BE2C (cell line): ENCODE results near the gene CPLANE1.
A peak's percentile ranks its signal among the peaks of the same experiment; 100 is the strongest.

Source experiments
- DNase-seq: peaks from one replicate; pipeline ENCODE4 v3.0.0-alpha.2; 2020
- H3K27me3 ChIP-seq: fragments of 250-450 bp; sonication (Bioruptor Pico); 2 replicates; pipeline ENCODE4 v1.5.1; 2020; ENCODE audit warnings: mild to moderate bottlenecking
- H3K36me3 ChIP-seq: fragments of 250-450 bp; sonication (Bioruptor Pico); 2 replicates; pipeline ENCODE4 v1.5.1; 2020; ENCODE audit warnings: mild to moderate bottlenecking
- H3K4me1 ChIP-seq: fragments of 250-450 bp; sonication (Bioruptor Pico); 2 replicates; pipeline ENCODE4 v1.5.1; 2020
- H3K4me3 ChIP-seq: 2 replicates; pipeline ENCODE4 v1.5.1; 2011; ENCODE audit warnings: low read depth, low read length
- H3K9me3 ChIP-seq: fragments of 250-450 bp; sonication (Bioruptor Pico); 2 replicates; pipeline ENCODE4 v1.5.1; 2020
- CTCF ChIP-seq: IDR thresholded peaks from 2 replicates; pipeline ENCODE4 v1.5.1; 2012; ENCODE audit warnings: mild to moderate bottlenecking, low read depth, low read length

Gene CPLANE1

GRCh38 chr5:37254581-37254980, 5.4 kb upstream of the CPLANE1 start:
- Histone ChIP-seq H3K4me1 (no peaks in the 10 kb centered on the region; the same call in 1 of the 2 replicates), H3K4me3 (no peak overlapping the region), H3K36me3 (no peaks in the 10 kb centered on the region), H3K9me3 (no peaks in the 10 kb centered on the region), H3K27me3 (no peaks in the 10 kb centered on the region)
- no peak for TF ChIP-seq CTCF
- DNase-seq = no peak

- Histone ChIP-seq H3K4me3 (no peak overlapping the region), H3K4me1 (no peaks in the 10 kb centered on the region; the same call in 1 of the 2 replicates), H3K9me3 (no peaks in the 10 kb centered on the region), H3K36me3 (no peaks in the 10 kb centered on the region), H3K27me3 (no peaks in the 10 kb centered on the region)
- no peak for TF ChIP-seq CTCF
- no peak for DNase-seq
These were observed 2.5 kb upstream of the CPLANE1 start for GRCh38 chr5:37251665-37252064.

GRCh38 chr5:37249815-37250164, 614 bp upstream of the CPLANE1 start:
- H3K9me3 ChIP-seq = no peaks in the 10 kb centered on the region
- no peak for TF ChIP-seq CTCF
- H3K4me1 ChIP-seq = no peaks in the 10 kb centered on the region; the same call in 1 of the 2 replicates
- no peaks in the 10 kb centered on the region for H3K36me3 ChIP-seq
- H3K4me3 ChIP-seq = peak overlapping the region; percentile 73
- DNase-seq = no peak
- no peaks in the 10 kb centered on the region for H3K27me3 ChIP-seq

GRCh38 chr5:37248421-37248969, 681 bp downstream of the CPLANE1 start:
- no peaks in the 10 kb centered on the region for H3K36me3 ChIP-seq
- H3K27me3 ChIP-seq = no peaks in the 10 kb centered on the region
- H3K4me3 ChIP-seq = peak overlapping the region; percentile 73
- TF ChIP-seq CTCF = no peak
- H3K4me1 ChIP-seq = no peaks in the 10 kb centered on the region; the same call in 1 of the 2 replicates
- H3K9me3 ChIP-seq = no peaks in the 10 kb centered on the region
- no peak for DNase-seq

- no peaks in the 10 kb centered on the region for H3K27me3 ChIP-seq
- DNase-seq = no peak
- no peak for TF ChIP-seq CTCF
- H3K9me3 ChIP-seq = no peaks in the 10 kb centered on the region
- H3K4me1 ChIP-seq = no peaks in the 10 kb centered on the region; the same call in 1 of the 2 replicates
- H3K4me3 ChIP-seq = no peak overlapping the region
- 0 out of 2 replicates have a peak, but pooled peaks cover under 1% of the 10 kb centered on the region for H3K36me3 ChIP-seq
These were observed 1.7 kb downstream of the CPLANE1 start for GRCh38 chr5:37247496-37247895.

GRCh38 chr5:37247036-37247435, 2.1 kb downstream of the CPLANE1 start:
- Histone ChIP-seq H3K27me3 (no peaks in the 10 kb centered on the region), H3K36me3 (0 out of 2 replicates have a peak, but pooled peaks cover 2% of the 10 kb centered on the region), H3K9me3 (no peaks in the 10 kb centered on the region), H3K4me3 (no peak overlapping the region), H3K4me1 (no peaks in the 10 kb centered on the region; the same call in 1 of the 2 replicates)
- no peak for DNase-seq
- no peak for TF ChIP-seq CTCF
